ENCODE data around the gene WDFY4. TPM values are rescaled to one million over a fixed set of nuclear protein-coding genes. Genes with fewer than 3 reads are reported as not detected.

WDFY4 gene
- total RNA-seq, 1 donor from 2014 or later: 0.03 TPM

GRCh38 chr10:48789486-48790456, 105.1 kb downstream of the WDFY4 start:
- no peak for DNase-seq (ENCODE audit: low read depth)

- no peak for DNase-seq (ENCODE audit: low read depth)
Observed at GRCh38 chr10:48790457-48791044, 105.9 kb downstream of the WDFY4 start.

DNA sequence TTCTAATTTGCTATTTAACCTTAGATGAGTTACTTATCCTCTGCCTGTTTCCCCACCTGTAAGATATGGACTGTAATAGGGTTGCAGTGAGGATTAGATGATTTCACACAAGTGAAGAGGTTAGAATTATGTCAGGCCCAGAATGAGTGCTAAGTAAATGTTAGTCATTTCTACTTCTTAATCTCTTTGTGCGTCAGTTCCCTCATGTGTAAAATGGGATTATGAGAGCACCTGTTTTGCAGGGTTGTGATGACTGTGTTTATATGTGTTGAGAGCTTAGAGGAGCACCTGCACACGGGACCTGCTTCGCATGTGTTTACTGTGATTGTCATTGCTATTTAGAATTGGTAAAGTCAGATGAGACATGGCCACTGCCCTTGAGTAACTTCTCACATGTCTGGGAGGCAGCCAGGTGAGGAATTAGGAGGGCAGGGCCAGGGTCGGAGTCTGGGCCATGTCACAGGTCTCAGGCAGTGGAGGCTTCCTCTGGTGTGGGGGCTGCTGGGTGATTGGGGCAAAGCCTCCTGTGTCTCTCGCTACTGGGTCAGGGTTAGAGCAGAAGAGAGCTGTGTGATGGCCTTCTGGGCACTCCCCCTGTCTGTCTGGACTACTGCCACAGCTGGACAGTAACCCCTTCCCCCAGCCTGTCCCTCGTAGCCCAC, 106.7 kb downstream of the WDFY4 start:
- no peak for DNase-seq (ENCODE audit: low read depth)

GRCh38 chr10:48792121-48792520, 107.4 kb downstream of the WDFY4 start:
- DNase-seq (ENCODE audit: low read depth): no peak

DNA sequence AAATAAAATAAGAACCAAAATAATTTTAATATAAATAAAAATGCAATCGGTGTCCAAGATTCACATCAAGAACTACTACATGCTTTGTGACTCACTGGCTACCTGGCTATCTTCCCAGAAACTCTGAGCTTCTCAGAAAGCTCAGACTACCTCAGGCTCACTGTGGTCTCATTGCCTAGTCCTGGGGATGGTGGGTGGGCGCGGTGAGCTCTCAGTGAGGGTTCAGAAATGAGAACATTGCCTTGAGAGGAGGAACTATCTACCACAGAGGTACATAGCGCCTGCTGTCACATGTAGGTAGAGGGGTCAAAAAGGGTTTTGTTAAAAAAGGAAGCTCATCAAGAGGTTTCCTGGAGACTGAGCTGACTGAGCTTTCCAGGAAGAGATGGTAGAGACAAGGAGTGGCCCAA, 108.0 kb downstream of the WDFY4 start:
- DNase-seq (ENCODE audit: low read depth): peak; percentile 9

DNA sequence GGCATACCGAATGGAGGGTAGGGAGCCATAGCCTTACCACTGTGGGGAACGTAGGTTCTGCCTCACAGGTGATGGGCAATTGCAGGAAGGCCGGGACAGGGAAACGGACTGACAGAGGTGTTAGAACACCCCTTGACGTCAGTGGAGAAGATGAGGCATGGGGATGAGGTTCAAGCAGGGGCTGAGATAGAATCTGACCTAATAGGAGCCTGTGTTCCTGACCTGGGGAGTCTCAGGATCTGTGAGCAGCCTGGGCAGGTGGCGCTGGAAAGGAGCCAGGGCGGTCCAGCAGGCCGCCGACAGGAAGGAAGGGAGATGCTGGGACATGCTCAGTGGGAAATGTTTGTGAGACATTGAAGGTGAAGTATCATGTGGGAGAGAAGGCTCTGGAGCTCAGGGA, 109.4 kb downstream of the WDFY4 start:
- DNase-seq (ENCODE audit: low read depth): no peak

DNA sequence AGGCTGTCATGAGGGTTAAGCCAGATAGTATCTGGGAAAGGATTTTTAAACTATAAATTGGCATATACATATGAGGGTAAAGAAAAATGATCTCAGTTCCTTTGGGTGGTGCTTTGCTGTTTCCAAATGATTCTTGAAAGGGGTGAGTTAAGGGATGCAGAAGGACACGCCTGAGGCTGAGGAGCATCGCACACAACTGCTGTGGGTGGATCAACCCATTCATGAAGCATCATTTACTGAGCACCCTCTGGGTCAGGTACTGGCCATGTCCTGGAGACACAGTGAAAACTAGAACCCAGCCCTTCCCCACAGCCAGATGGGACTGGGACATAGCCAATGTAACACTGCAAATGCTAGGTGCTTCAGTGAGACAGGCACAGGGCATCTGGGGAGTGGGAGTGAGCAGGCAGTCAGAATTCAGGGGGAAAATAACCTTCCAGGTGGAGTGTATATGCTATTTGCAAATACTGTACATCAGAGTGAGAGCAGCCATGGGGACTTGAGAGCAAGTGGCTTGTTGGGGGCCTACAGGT, 112.1 kb downstream of the WDFY4 start:
- no peak for DNase-seq (ENCODE audit: low read depth)

GRCh38 chr10:48797830-48798229, 113.2 kb downstream of the WDFY4 start:
- DNase-seq (ENCODE audit: low read depth): no peak

DNA sequence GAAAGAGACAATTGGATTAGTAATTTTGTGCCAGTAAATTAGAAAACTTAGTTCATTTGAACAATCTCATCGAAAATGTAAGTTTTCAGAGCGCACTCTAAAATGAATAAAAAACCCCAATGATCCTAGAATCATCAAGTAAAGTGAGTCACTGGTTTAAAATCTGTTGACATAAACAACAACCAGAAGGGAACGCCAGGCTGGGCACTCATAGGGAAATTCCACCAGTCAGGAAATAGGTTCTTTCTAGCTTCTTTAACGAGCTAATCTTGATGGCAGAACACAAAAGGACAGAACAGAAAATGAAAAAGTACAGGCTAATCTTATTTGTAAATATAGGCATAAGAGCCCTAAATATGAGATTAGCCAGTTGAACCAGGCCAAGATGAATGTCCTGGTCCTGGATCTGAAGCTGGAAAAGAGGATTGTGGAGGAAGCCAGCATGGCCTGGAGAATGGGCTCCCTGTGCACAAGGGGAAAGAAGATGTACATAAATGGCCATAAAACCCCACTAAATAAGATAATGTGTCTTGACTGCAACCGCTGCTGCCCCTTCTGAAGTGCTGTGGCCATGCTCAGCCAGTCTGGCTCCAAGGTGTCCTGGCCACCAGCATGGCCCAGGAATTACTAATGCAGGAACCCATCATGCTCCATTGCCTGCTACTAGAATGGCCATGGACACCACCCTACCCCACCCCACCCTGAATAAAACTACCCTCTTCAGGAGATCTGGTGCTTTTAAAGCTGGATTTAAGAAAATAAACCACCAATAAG, 114.0 kb downstream of the WDFY4 start:
- no peak for DNase-seq (ENCODE audit: low read depth)

GRCh38 chr10:48799341-48800006, 114.8 kb downstream of the WDFY4 start:
- DNase-seq (ENCODE audit: low read depth): no peak

GRCh38 chr10:48800007-48800675, 115.5 kb downstream of the WDFY4 start:
- DNase-seq (ENCODE audit: low read depth): no peak

- DNase-seq (ENCODE audit: low read depth): no peak
Observed at GRCh38 chr10:48801001-48801421, 116.3 kb downstream of the WDFY4 start.

DNA sequence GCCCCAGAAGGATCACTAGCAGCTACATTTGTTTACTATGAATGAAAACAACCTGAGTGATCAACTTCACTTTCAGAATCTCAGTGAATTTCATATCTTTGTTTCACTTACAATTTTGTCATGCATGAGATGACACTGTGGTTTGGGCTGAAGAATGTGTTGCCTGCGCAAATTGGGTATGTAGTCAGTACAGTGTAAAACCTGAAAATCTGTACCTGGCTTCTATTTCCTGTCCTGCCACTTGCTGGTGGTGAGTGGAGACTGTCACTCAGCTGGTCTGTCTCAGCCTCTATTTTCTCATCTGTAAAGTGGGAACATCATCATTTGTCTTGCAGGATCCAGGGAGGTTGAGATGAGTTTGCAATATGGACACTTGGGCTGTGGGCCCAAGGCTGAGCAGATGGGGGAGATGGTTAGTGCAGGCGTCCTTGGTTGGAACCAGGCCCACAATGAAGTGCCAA, 118.0 kb downstream of the WDFY4 start:
- DNase-seq (ENCODE audit: low read depth): no peak

- no peak for DNase-seq (ENCODE audit: low read depth)
Observed at GRCh38 chr10:48803801-48804584, 119.3 kb downstream of the WDFY4 start.

GRCh38 chr10:48804740-48805182, 120.1 kb downstream of the WDFY4 start:
- DNase-seq (ENCODE audit: low read depth): no peak

GRCh38 chr10:48805411-48805810, 120.7 kb downstream of the WDFY4 start:
- no peak for DNase-seq (ENCODE audit: low read depth)

DNA sequence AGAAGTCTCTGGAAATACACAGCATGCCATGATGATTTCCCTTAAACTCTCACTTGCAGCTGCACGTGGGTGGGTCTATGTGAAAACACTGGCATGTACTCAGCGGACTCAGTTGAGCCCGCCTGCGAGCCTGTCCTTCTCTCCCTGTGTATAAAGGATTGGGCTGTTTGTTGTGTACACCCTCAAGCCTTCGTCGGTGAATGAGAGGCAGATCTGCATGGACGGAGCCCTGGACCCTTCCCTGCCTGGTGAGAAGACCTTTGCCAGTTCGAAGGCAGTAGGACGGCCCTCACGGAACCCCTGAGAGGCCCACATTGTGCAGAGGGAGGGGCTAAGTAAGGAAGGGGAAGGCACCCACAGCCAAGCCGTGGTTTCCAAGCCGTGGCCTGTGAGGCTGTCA, 121.2 kb downstream of the WDFY4 start:
- DNase-seq (ENCODE audit: low read depth): no peak

DNA sequence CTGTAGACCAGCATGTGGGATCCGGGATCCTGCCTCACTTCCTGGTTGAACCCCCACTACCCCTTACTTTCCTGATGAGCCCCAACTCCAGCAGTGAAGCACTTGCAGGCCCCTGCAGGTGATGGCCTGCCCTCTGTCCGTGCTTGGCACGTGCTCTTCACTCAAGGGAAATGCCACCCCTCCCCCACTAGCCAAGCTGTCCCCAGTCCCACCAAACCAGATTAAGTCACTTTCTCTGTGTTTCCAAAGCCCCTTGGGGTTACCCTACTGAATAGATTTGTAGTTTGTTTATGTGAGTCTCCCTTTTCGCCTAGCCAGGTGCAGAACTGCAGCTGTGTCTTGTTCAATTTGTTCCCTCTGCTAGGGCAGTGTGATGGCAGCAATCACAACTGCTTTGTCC, 121.7 kb downstream of the WDFY4 start:
- DNase-seq (ENCODE audit: low read depth): no peak
